GM21576 (cell line): ENCODE data around the gene KRT28.
A peak's percentile ranks its signal among the peaks of the same experiment; 100 is the strongest.
"Not testable (repeated sequence)": the region's sequence is repeated elsewhere in the genome, so short reads cannot be mapped to it uniquely, and the experiment has no call there.

Source experiments
- ATAC-seq: cut with Tn5 transposase; IDR thresholded peaks from one replicate; pipeline ENCODE4 v1.9.1; 2021; ENCODE audit warnings: mild to moderate bottlenecking, moderate library complexity; ENCODE audit not compliant: unreplicated experiment

Gene KRT28

GRCh38 chr17:40818733-40819527 lies 19.2 kb upstream of the KRT28 start:
- peak; percentile 73 for ATAC-seq

GRCh38 chr17:40818343-40818732 lies 18.6 kb upstream of the KRT28 start:
- ATAC-seq, result no peak

GRCh38 chr17:40817103-40817682 lies 17.4 kb upstream of the KRT28 start:
- ATAC-seq, result no peak

GRCh38 chr17:40816569-40816968 lies 16.8 kb upstream of the KRT28 start:
- ATAC-seq, result no peak

- ATAC-seq, result no peak
These were observed 15.6 kb upstream of the KRT28 start for GRCh38 chr17:40815381-40815780.

- not testable (repeated sequence) for ATAC-seq
These were observed 14.9 kb upstream of the KRT28 start for GRCh38 chr17:40814657-40815056.

- ATAC-seq, result no peak
These were observed 14.0 kb upstream of the KRT28 start for GRCh38 chr17:40813804-40814203.

- no peak for ATAC-seq
These were observed 12.9 kb upstream of the KRT28 start for GRCh38 chr17:40812639-40813038.

- no peak for ATAC-seq
These were observed 10.7 kb upstream of the KRT28 start for GRCh38 chr17:40810494-40810893.

- ATAC-seq, result no peak
These were observed 10.1 kb upstream of the KRT28 start for GRCh38 chr17:40809721-40810421.

GRCh38 chr17:40806131-40806530 lies 6.4 kb upstream of the KRT28 start:
- no peak for ATAC-seq

- no peak for ATAC-seq
These were observed 3.9 kb upstream of the KRT28 start for GRCh38 chr17:40803617-40804082.

GRCh38 chr17:40801157-40801556 lies 1.4 kb upstream of the KRT28 start:
- ATAC-seq, result no peak

GRCh38 chr17:40800381-40800780 lies 622 bp upstream of the KRT28 start:
- ATAC-seq, result no peak

- no peak for ATAC-seq
These were observed 2.9 kb downstream of the KRT28 start for GRCh38 chr17:40796846-40797245.

GRCh38 chr17:40795019-40795667 lies 4.6 kb downstream of the KRT28 start:
- ATAC-seq, result no peak

- ATAC-seq, result no peak
These were observed 5.3 kb downstream of the KRT28 start for GRCh38 chr17:40794466-40794865.

GRCh38 chr17:40793832-40794231 lies 5.9 kb downstream of the KRT28 start:
- no peak for ATAC-seq

- ATAC-seq, result no peak
These were observed 7.8 kb downstream of the KRT28 start for GRCh38 chr17:40791787-40792436.

- ATAC-seq, result no peak
These were observed 8.6 kb downstream of the KRT28 start for GRCh38 chr17:40791111-40791510.

GRCh38 chr17:40782450-40782849 lies 17.3 kb downstream of the KRT28 start, which contains the start of gene KRT27:
TSS of gene KRT27 (minus strand) at chr17:40782550. CDS start at chr17:40782493, 57 bp downstream.
- no peak for ATAC-seq
